Calu3 (cell line): ENCODE data around the gene CEP170. TPM values are rescaled to one million over a fixed set of nuclear protein-coding genes. Genes with fewer than 3 reads are reported as not detected.

Experiments used
- BruUV-seq: library from RNA; stranded (reverse); fragments of 400-500 nt; replicated peaks from 2 replicates; lab custom pipeline; 2021; lab: Mats Ljungman, UMichigan
- CTCF ChIA-PET: fragments of 300-600 bp; sonication (Branson Sonifier 250); formaldehyde crosslinking; loops from one replicate; lab custom pipeline; 2022; ENCODE audit warnings: antibody characterized with exemption; lab: Charles Lee
- DNase-seq: peaks from one replicate; pipeline ENCODE4 v3.0.0; 2022
- H3K27ac Mint-ChIP-seq: one replicate; pipeline ENCODE4 v1.8.0; 2022; ENCODE audit warnings: mixed read lengths; ENCODE audit not compliant: unreplicated experiment
- H3K27me3 Mint-ChIP-seq: one replicate; pipeline ENCODE4 v1.8.0; 2022; ENCODE audit warnings: mixed read lengths; ENCODE audit not compliant: unreplicated experiment
- H3K36me3 Mint-ChIP-seq: one replicate; pipeline ENCODE4 v1.8.0; 2022; ENCODE audit warnings: mild to moderate bottlenecking, moderate library complexity, mixed read lengths; ENCODE audit not compliant: insufficient read depth, unreplicated experiment
- H3K4me1 Mint-ChIP-seq: one replicate; pipeline ENCODE4 v1.8.0; 2022; ENCODE audit warnings: mild to moderate bottlenecking, low read depth, mixed read lengths; ENCODE audit not compliant: unreplicated experiment
- H3K4me3 Mint-ChIP-seq: one replicate; pipeline ENCODE4 v1.8.0; 2022; ENCODE audit warnings: mild to moderate bottlenecking, low read depth, moderate library complexity, mixed read lengths; ENCODE audit not compliant: unreplicated experiment
- H3K9me3 Mint-ChIP-seq: one replicate; pipeline ENCODE4 v1.8.0; 2022; ENCODE audit warnings: low read depth, mixed read lengths; ENCODE audit not compliant: unreplicated experiment
- intact Hi-C: fragments of 100-400 bp; cut with micrococcal nuclease; formaldehyde crosslinking; loops from one replicate; pipeline ENCODE4 v1.10.0; 2022; ENCODE audit not compliant: unreplicated experiment
- total RNA-seq: library from RNA; stranded (reverse); gene quantifications from 2 replicates; pipeline ENCODE4 v1.2.3, GENCODE V29; 2022
- TF ChIP-seq, protein P1 (sequence below): fragments of 200-600 bp; IDR thresholded peaks from one replicate; pipeline ENCODE4 v1.8.0; 2022; ENCODE audit warnings: antibody characterized with exemption; ENCODE audit not compliant: unreplicated experiment

The CEP170 gene
- total RNA-seq, 1 experiment from 2014 or later = 133 TPM

DNA sequence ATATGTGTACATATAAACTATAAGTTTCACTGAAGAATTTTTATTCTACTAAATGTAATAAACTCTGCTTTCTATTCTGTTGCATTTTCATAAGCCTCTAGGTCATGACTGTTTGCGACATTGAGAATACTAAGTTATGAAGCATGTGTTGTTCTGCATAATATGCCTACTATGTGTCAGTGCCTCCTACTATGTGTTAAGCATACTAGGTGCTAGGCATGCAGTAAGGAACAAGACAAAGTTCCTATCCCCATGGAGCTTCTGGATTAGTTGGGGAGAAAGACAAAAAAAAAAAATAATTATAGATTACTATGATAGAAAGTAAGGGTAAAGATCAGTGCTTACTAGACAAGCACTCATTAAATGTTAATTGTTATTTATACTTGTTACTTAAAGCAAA, 2.1 kb upstream of the CEP170 start:
- no peaks in the 10 kb centered on the region for H3K27me3 Mint-ChIP-seq
- H3K9me3 Mint-ChIP-seq = no peaks in the 10 kb centered on the region
- CTCF ChIA-PET = no interaction called here
- DNase-seq = no peak
- TF ChIP-seq, protein P1, sequence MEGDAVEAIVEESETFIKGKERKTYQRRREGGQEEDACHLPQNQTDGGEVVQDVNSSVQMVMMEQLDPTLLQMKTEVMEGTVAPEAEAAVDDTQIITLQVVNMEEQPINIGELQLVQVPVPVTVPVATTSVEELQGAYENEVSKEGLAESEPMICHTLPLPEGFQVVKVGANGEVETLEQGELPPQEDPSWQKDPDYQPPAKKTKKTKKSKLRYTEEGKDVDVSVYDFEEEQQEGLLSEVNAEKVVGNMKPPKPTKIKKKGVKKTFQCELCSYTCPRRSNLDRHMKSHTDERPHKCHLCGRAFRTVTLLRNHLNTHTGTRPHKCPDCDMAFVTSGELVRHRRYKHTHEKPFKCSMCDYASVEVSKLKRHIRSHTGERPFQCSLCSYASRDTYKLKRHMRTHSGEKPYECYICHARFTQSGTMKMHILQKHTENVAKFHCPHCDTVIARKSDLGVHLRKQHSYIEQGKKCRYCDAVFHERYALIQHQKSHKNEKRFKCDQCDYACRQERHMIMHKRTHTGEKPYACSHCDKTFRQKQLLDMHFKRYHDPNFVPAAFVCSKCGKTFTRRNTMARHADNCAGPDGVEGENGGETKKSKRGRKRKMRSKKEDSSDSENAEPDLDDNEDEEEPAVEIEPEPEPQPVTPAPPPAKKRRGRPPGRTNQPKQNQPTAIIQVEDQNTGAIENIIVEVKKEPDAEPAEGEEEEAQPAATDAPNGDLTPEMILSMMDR = no peak
- no peak overlapping the region for H3K27ac Mint-ChIP-seq
- H3K4me1 Mint-ChIP-seq = peaks cover 19% of the 10 kb centered on the region
- intact Hi-C loops = loop anchor here (10.0 kb wide), 1 partner anchor 138 kb away; no protein-coding TSS in a partner anchor
- peak overlapping the region; percentile 90 for H3K4me3 Mint-ChIP-seq
- peaks cover 41% of the 10 kb centered on the region for H3K36me3 Mint-ChIP-seq
- no TSS peak for BruUV-seq

DNA sequence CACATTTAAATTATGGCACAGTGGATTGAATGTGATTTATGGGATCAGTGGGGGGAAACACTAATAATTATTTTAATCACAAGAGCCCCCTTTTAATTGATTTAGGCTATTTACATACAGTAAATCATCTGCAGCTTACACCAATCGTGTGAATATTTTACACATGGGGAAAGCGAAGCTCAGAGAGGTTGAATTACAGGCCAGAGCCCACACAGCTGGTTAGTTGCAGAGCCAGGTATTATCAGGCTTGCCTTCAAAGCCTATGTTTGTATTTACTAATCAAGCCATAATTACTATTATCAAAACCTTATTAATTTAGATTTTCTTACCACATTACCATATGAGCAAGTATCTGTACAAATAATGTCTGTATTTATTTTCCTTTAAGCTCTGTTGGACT, 1.5 kb upstream of the CEP170 start:
- Mint-ChIP-seq H3K4me3 (peak overlapping the region; percentile 90), H3K27ac (peak overlapping the region; percentile 80), H3K9me3 (no peaks in the 10 kb centered on the region), H3K4me1 (peaks cover 19% of the 10 kb centered on the region), H3K27me3 (no peaks in the 10 kb centered on the region), H3K36me3 (peaks cover 47% of the 10 kb centered on the region)
- TF ChIP-seq, protein P1 = no peak
- CTCF ChIA-PET = interaction anchor here (0.6 kb wide), 1 partner anchor 12 kb away, joined by 3 read pairs; no protein-coding TSS in a partner anchor
- DNase-seq = no peak
- BruUV-seq = no TSS peak
- intact Hi-C loops = loop anchor here (10.0 kb wide), 1 partner anchor 138 kb away; no protein-coding TSS in a partner anchor

DNA sequence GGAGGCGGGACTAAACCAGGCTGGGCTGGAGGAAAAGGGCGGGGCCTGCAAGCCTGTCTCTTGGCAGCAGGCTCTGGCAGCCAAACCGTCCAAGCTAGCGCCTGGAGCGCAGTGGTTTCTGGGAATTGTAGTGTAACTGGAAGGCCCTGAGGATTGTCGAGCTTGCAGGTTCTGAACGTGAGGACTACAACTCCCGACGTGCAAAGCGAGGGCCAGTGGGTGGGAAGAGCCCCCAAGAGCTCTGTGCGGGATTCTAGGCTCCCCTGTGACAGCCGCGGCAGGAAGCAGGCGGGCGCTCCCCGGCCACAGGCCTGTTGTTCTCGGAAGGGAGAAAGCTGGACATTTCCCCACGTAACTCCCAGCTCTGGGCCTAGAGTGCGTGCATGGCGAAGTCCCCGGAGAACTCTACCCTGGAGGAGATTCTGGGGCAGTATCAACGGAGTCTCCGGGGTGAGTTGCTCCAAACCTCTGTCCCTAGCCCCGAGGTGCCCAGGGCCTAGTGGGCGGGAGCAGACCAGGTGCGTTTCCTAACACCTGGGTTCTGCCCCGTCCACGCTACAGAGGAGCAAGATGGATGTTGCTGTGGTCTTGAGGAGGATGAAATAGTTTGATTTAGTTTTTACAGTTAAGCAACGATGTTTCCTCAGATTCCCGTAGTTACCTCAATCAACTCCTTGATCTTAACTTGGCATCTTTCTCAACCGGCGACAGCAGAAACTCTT, 871 bp upstream of the CEP170 start, which contains the start of gene SDCCAG8:
SDCCAG8 (plus strand) TSS at position 251 of the 722 bp plus-strand sequence; CDS start at position 384, 133 bp downstream.
- Mint-ChIP-seq H3K27ac (peak within 1 kb of the TSS; percentile 80), H3K9me3 (no peaks in the 10 kb centered on the region), H3K36me3 (peaks cover 47% of the 10 kb centered on the region), H3K27me3 (no peaks in the 10 kb centered on the region), H3K4me1 (peaks cover 18% of the 10 kb centered on the region), H3K4me3 (peak within 1 kb of the TSS; percentile 90)
- CTCF ChIA-PET = interaction anchor here (0.6 to 1.5 kb wide), 6 partner anchors 13 to 143 kb away, joined by 3 to 9 read pairs (median 4); no protein-coding TSS in a partner anchor
- TSS peak; percentile 51 for BruUV-seq
- intact Hi-C loops = loop anchor here (1.0 to 10.0 kb wide), 2 partner anchors 12 to 139 kb away; no protein-coding TSS in a partner anchor
- TF ChIP-seq, protein P1 = no peak
- DNase-seq = peak; percentile 98

- intact Hi-C loops = loop anchor here (5.0 to 10.0 kb wide), 3 partner anchors 38 to 140 kb away; no protein-coding TSS in a partner anchor
- H3K4me1 Mint-ChIP-seq = peaks cover 17% of the 10 kb centered on the region
- DNase-seq = peak; percentile 59
- TF ChIP-seq, protein P1 = no peak
- peaks cover 47% of the 10 kb centered on the region for H3K36me3 Mint-ChIP-seq
- peak overlapping the region; percentile 80 for H3K27ac Mint-ChIP-seq
- H3K27me3 Mint-ChIP-seq = no peaks in the 10 kb centered on the region
- peak overlapping the region; percentile 90 for H3K4me3 Mint-ChIP-seq
- BruUV-seq = no TSS peak
- CTCF ChIA-PET = interaction anchor here (1.0 to 1.5 kb wide), 2 partner anchors 15 to 40 kb away, joined by 3 to 9 read pairs; no protein-coding TSS in a partner anchor
- H3K9me3 Mint-ChIP-seq = no peaks in the 10 kb centered on the region
Measured at GRCh38 chr1:243254233-243254926, 701 bp downstream of the CEP170 start.
